GM12875 (cell line): ENCODE results near the gene SNX20.

Source experiments
- H3K4me3 ChIP-seq: one replicate; pipeline ENCODE4 v1.5.1; 2011; ENCODE audit warnings: low read depth, low read length, control low read depth
- TF ChIP-seq, protein P1 (sequence below): IDR thresholded peaks from 2 replicates; pipeline ENCODE4 v1.5.1; 2011; ENCODE audit warnings: low read depth, mild to moderate bottlenecking, control low read depth, inconsistent platforms, low read length, moderate library complexity, borderline replicate concordance; ENCODE audit not compliant: insufficient read depth

The SNX20 gene

DNA sequence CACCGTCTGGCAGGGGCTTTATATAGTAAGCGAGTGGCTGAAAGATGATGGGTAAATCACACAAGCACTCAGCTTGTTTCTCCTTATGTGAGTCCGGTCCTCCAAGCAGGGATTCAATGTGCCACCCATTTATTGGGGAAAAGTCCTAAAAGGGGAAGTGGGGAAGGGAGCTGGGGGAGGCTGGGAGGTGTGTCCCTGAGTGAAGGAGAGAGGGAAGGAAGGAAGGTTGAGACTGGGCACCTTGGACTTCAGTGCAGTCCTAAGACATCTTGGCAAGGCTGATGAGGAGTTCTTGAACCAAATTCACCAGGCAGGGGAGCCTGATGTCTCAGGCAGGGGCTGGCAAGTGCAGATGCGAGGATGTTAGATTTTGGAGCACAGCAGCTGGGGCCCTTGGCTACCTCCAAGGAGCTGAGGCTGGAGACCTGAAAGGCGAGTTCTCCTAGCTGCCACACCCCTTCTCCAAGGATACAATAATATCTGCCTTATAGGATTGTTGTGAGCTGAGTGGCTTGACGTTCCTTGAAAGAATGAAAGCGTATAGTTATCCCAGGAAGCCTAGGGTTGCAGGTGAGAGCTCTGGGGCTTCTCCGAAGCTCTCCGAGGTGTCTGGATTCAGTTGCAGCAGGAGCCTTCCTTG lies 37.8 kb upstream of the SNX20 start:
- TF ChIP-seq, protein P1, sequence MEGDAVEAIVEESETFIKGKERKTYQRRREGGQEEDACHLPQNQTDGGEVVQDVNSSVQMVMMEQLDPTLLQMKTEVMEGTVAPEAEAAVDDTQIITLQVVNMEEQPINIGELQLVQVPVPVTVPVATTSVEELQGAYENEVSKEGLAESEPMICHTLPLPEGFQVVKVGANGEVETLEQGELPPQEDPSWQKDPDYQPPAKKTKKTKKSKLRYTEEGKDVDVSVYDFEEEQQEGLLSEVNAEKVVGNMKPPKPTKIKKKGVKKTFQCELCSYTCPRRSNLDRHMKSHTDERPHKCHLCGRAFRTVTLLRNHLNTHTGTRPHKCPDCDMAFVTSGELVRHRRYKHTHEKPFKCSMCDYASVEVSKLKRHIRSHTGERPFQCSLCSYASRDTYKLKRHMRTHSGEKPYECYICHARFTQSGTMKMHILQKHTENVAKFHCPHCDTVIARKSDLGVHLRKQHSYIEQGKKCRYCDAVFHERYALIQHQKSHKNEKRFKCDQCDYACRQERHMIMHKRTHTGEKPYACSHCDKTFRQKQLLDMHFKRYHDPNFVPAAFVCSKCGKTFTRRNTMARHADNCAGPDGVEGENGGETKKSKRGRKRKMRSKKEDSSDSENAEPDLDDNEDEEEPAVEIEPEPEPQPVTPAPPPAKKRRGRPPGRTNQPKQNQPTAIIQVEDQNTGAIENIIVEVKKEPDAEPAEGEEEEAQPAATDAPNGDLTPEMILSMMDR: no peak

DNA sequence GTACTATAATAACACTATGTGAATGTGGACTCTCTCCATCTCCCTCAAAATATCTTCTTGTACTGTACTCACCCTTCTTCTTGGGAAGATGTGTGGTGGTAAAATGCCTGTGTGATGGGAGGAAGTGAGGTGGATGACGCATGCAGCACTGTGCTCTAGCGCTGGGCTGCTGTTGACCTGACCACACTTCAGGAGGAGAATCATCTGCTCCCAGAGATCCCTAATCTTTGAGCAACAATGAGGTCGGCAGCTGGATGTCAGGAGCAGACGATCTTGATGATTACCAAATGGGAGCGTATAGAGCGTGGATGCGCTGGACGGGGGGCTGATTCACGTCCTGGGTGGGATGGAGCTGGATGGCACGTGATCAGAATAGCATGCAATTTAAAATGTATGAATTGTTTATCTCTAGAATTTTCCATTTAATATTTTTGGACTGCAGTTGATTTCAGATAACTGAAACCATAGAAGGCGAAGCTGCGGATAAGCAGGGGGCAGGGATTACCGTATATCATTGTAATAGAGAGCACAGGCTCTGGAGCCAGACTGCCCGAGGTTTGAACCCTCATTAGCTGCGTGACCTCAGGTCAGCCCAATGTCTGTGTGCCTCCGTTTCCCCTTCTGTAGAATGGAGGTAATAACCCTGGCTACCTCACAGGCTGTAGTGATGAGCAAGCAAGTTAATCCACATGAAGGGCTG lies 37.1 kb upstream of the SNX20 start:
- no peak overlapping the region for H3K4me3 ChIP-seq
- TF ChIP-seq, protein P1: no peak

More for the DNA sequence above, 37.8 kb upstream of the SNX20 start:
- no peak overlapping the region for H3K4me3 ChIP-seq

DNA sequence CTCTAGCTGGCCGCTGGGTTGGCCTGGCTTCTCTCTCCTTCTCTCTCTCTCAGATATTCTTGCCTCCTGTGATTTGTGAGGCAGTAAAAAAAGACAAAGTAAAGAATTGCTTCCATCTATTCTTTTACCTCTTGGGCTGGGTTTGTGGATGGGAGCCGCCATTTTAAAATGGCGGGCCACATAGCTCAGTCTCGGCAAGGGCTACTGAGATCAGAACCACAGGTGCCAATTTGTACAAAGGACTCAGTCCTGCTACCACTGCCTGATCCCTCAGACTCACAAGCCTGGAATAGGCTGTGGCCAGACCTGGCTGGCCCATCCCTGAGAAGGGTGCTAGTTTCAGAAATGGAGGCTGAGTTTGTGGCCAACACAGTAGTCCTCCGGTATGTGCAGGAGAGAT lies 36.4 kb upstream of the SNX20 start:
- H3K4me3 ChIP-seq: no peak overlapping the region
- TF ChIP-seq, protein P1: no peak

DNA sequence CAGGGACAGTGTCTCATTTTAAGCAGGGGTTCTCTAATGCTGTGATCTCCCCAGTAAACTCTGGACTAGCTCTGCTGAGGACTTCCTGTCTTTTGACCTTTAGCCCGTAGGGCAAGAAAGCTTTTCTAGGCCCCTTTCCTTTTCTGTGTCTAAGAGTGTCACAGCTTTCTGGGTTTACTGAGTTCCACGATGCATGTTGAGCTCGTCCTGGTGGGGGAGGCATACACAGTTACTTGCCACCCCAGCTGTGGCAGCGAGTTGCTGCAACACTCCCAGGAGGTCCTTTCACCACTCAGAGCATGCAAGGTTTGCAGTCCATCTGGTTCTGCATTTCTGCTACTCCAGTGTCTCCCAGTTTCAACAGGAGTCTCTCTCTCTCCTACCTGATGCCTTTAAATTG lies 36.0 kb upstream of the SNX20 start:
- TF ChIP-seq, protein P1: no peak
- no peak overlapping the region for H3K4me3 ChIP-seq

DNA sequence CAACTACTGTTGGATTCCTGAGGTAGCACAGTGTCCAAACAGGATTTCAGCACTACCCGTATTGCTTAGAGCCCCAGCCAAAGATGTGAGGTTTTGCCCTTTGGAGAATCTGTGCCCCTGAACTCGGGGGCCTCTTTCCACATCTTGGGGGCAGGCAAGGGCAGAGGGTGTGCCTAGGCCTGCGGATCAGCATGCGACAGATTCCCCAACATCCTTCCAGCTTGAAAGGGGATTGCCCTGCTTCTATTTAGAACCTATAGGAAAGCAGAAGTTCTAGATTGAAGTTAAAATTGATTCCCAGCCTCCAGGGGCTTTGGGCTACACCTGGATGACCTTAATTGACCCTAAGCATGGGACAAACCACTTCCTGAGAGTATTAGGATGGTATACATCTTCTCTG lies 31.8 kb upstream of the SNX20 start:
- TF ChIP-seq, protein P1: no peak
- H3K4me3 ChIP-seq: no peak overlapping the region

DNA sequence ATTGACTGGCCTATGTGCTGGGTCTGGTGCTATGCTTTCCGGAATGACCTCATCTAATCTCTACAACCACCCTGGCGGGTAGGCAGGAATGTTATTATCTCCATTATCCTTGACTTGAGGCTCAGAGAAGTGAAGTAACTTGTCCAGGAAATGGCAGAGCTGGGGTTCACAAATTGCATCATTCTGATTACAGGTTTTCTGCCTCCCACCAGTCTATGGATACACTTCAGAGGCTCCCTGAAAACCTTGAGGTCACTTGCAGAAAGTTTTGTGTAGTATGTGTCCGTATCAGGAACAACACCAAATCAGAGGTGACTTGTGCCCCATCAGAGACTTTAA lies 31.4 kb upstream of the SNX20 start:
- TF ChIP-seq, protein P1: no peak
- H3K4me3 ChIP-seq: no peak overlapping the region
